GM18526 (cell line): ENCODE data around the gene NF1.

Source experiments
- POLR2A ChIP-seq: IDR thresholded peaks from 3 replicates; pipeline ENCODE4 v1.6.1; 2011; ENCODE audit not compliant: insufficient read length; ENCODE audit errors: extremely low read depth

The NF1 gene

GRCh38 chr17:31101943-31102342 is 7.2 kb downstream of the NF1 start:
- TF ChIP-seq POLR2A = no peak

GRCh38 chr17:31105991-31106390 is 11.2 kb downstream of the NF1 start:
- no peak for TF ChIP-seq POLR2A

DNA sequence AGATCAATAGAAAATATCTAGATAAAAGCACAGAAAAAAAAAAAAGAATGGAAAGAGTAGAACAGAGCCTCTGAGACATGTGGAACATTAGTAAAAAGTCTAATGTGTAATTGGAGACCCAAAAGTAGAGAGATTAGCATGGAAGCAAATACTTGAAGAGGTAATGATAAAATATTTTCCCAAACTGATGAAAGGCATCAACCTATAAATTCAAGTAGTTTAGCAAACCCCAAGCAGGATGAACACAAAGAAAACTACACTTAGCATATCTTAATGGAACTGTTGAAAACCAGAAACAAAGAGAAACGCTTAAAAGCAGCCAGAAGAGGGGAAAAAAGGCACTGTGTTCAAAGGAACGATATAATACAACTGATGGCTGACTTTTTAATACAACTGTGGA is 16.4 kb downstream of the NF1 start:
- TF ChIP-seq POLR2A = no peak

- no peak for TF ChIP-seq POLR2A
These were observed 17.4 kb downstream of the NF1 start for GRCh38 chr17:31112001-31112661.

- no peak for TF ChIP-seq POLR2A
These were observed 19.2 kb downstream of the NF1 start for GRCh38 chr17:31113939-31114338.

- no peak for TF ChIP-seq POLR2A
These were observed 20.3 kb downstream of the NF1 start for GRCh38 chr17:31114956-31115555.

GRCh38 chr17:31116167-31116566 is 21.4 kb downstream of the NF1 start:
- TF ChIP-seq POLR2A = no peak

GRCh38 chr17:31122746-31123145 is 28.0 kb downstream of the NF1 start:
- no peak for TF ChIP-seq POLR2A

DNA sequence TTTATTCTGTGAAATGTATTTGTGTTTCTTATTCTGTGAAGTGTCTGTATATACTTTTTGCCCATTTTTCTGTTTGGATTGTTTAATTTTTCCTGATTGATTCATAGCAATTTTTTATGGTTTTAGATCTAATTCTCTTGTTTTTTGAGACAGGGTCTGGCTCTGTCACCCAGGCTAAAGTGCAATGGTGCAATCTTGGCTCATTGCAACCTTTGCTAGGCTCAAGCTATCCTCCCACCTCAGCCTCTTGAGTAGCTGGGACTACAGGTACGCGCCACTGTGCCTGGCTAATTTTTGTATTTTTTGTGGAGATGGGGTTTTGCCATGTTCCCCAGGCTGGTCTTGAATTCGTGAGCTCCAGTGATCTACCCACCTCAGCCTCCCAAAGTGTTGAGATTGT is 31.5 kb downstream of the NF1 start:
- TF ChIP-seq POLR2A = no peak

DNA sequence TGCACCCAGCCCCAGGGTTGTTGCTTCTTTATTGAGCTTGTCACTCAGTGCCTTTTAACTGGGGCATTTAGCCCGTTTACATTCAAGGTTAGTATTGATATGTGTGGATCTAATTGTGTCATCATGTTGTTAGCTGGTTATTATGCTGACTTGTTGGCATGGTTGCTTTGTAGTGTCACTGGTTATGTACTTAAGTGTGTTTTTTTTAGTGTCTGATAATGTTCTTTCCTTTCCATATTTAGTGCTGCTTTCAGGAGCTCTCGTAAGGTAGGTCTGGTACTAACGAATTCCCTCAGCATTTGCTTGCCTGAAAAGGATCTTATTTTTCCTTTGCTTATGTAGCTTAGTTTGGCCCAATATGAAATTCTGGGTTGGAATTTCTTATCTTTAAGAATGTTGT is 33.5 kb downstream of the NF1 start:
- TF ChIP-seq POLR2A = no peak

DNA sequence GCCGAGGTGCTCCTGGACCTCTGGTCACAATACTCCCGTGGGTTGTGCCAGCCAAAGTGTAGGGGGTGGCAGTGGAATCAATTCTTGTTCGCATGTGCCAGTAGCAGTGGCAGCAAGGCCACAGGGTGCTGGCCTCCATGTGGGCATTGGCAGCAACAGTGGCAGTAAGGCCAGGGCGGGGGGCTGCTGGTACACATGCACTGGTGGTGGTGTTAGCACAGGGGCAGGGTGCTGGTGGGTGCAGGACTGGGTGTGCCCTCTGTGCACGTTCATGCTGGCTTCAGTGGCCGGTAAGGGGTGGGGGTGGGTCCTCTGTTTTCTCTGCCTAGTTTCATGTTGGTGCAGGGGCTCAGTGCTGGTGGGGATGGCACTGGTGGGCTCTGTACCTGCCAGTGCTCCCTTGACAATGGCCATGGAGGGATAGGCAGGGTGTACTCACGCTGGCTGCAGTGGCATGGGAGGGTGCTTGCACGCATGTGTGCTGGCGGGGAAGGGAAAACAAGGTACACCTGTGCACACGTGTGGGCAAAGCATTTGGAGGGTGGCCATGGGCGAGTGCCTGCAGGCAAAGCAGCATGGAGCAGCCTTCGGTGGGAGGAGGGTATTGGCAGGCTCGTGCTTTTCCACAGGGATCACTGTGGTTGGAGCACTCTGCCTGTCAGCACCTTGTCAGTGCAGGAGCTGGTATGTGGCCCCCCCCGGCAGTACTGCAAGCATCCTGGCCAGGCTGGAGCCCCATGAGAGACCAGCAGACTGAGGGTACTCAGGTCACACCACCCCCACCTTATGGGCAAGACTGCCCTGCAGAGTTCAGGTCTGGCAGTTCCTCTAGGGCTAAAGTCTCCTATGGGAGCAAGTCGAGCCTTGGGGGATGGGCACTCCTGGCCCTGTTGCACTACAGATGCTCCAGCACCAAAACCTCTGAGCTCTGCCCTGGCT is 35.8 kb downstream of the NF1 start:
- TF ChIP-seq POLR2A = no peak

GRCh38 chr17:31131299-31131698 is 36.5 kb downstream of the NF1 start:
- no peak for TF ChIP-seq POLR2A

GRCh38 chr17:31132977-31133376 is 38.2 kb downstream of the NF1 start:
- TF ChIP-seq POLR2A = no peak

GRCh38 chr17:31134576-31134975 is 39.8 kb downstream of the NF1 start:
- TF ChIP-seq POLR2A = no peak

- TF ChIP-seq POLR2A = no peak
These were observed 41.5 kb downstream of the NF1 start for GRCh38 chr17:31136319-31136718.

GRCh38 chr17:31140111-31140510 is 45.3 kb downstream of the NF1 start:
- TF ChIP-seq POLR2A = no peak

- TF ChIP-seq POLR2A = no peak
These were observed 49.7 kb downstream of the NF1 start for GRCh38 chr17:31144428-31144827.

DNA sequence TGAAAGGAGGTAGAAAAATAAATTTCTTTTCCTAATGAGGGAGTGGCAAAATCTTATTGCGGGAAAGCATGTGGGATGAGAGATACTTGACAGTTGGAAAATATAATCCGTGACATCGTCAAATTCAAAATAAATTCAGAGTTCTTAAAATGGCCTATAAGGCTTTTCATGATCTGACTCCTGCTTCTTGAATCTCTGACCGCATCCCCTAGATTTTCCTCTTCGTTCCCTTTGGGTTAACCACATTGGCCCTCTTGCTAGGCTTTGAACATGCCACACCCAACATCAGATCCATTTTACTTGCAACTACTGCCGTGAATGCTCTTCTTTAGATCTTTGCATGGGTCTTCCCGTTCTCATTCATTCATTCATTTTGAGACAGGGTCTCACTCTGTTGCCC is 50.1 kb downstream of the NF1 start:
- TF ChIP-seq POLR2A = no peak
